Transverse colon (tissue), 4 donors: ENCODE data around the gene LRP1. TPM values are rescaled to one million over a fixed set of nuclear protein-coding genes. Genes with fewer than 3 reads are reported as not detected.

Experiments
- DNase-seq: peaks from one replicate; pipeline ENCODE4 v3.0.0-alpha.2; 2019
- H3K27ac ChIP-seq, 4 donors: fragments of 200-600 bp; sonication (generic); 2 replicates each; pipeline ENCODE4 v1.5.1; 2016 to 2018; ENCODE audit warnings: inconsistent platforms in 4 of 4
- H3K27me3 ChIP-seq: fragments of 200-600 bp; sonication (generic); 2 replicates; pipeline ENCODE4 v1.5.1; 2017; ENCODE audit warnings: inconsistent platforms
- H3K36me3 ChIP-seq, 4 donors: fragments of 200-600 bp; sonication (generic); 2 replicates each; pipeline ENCODE4 v1.5.1; 2017 to 2019; ENCODE audit warnings: inconsistent platforms in 4 of 4
- H3K4me1 ChIP-seq, 4 donors: fragments of 200-600 bp; sonication (generic); 2 replicates each; pipeline ENCODE4 v1.5.1; 2017 to 2020; ENCODE audit warnings: inconsistent platforms in 4 of 4
- H3K4me3 ChIP-seq, 4 donors: fragments of 200-600 bp; sonication (generic); 1 replicate in 1 of 4; 2 replicates in 3 of 4; pipeline versions ENCODE4 v1.5.1 to v1.6.1; 2017 to 2019; ENCODE audit warnings: inconsistent platforms in 4 of 4
- H3K9me3 ChIP-seq, 2 donors: fragments of 200-600 bp; sonication (generic); 2 replicates each; pipeline ENCODE4 v1.5.1; 2017 to 2019; ENCODE audit warnings: inconsistent platforms in 2 of 2
- EP300 ChIP-seq: sonication (generic); formaldehyde crosslinking; IDR thresholded peaks from one replicate; pipeline ENCODE4 v1.6.1; 2017; ENCODE audit warnings: antibody characterized with exemption, low read depth
- POLR2A ChIP-seq: fragments of 450-650 bp; IDR thresholded peaks from one replicate; pipeline ENCODE4 v1.6.1; 2016; ENCODE audit warnings: antibody characterized with exemption, mild to moderate bottlenecking, moderate library complexity
- POLR2AphosphoS5 ChIP-seq, 3 donors: sonication (generic); formaldehyde crosslinking; IDR thresholded peaks; one replicate each; pipeline ENCODE4 v1.6.1; 2016; ENCODE audit warnings: antibody characterized with exemption in 3 of 3
- WGBS, 2 donors: methylation state at CpG; one replicate each; pipeline ENCODE4 v1.1.5; 2018; ENCODE audit warnings: low coverage in 1 of 2; 5-methylcytosine and 5-hydroxymethylcytosine counted together
- in situ Hi-C, 4 donors: fragments of 200-750 bp; cut with MboI; loops; one replicate each; pipeline versions ENCODE4 v1.15.0 to v1.15.1; 2017; ENCODE audit warnings: low sequenced_read_pairs in 3 of 4, low pct_ligation_motif_present in 1 of 4, low pct_unique_long_range_greater_than_20kb in 1 of 4
- intact Hi-C: fragments of 100-400 bp; cut with DNase I; formaldehyde crosslinking; loops from one replicate; pipeline ENCODE4 v1.15.1; 2023; ENCODE audit warnings: low total_unique reads
- total RNA-seq, 4 donors: library from RNA; depleted of rRNA; stranded (reverse); fragments of >200 nt; gene quantifications; one replicate each; pipeline ENCODE4 v1.1.0, GENCODE V29; 2016
- TF ChIP-seq, protein P1 (sequence below), 5 experiments: fragments of 200-600 bp in 3 of 5; fragments of 450-650 bp in 2 of 5; sonication (generic) in 3 of 5; IDR thresholded peaks; 1 replicate in 2 of 5; 2 replicates in 3 of 5; pipeline ENCODE4 v1.5.1; 2016 to 2017; ENCODE audit warnings: antibody characterized with exemption in 5 of 5, inconsistent platforms in 3 of 5, mild to moderate bottlenecking in 2 of 5, moderate library complexity in 1 of 5

LRP1 gene
- total RNA-seq, 4 donors from 2014 or later, result 94.3 to 248 (median 199) TPM

DNA sequence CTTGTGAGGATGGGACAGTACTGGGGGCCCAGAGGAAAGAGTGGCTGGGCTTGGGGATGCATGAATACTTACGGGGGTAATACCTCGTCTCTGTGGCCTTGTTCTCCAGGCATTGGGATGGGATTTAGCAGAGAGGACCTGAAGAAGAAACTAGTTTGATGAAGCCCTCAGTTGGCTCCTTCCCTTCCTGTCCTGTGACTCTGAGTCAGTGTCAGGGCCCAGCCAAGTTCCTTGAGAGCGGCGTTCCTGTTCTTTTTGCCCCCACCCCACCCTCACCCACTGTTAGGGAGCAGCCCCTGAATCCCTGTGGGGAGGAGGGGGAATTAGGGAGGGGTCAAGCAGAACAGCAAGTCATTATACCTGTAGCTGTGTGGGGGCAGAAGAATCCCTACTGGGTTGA, 24.4 kb downstream of the LRP1 start:
- Histone ChIP-seq H3K4me3 (no peak overlapping the region), H3K27ac (peak overlapping the region; percentile 83 to 97 (median 87)), H3K27me3 (no peaks in the 10 kb centered on the region), H3K4me1 (peaks cover 40 to 59% (median 49%) of the 10 kb centered on the region in 4 donors), H3K9me3 (no peaks in the 10 kb centered on the region), H3K36me3 (peaks cover 0 to 10% (median 0%) of the 10 kb centered on the region in 4 donors)
- TF ChIP-seq, protein P1, sequence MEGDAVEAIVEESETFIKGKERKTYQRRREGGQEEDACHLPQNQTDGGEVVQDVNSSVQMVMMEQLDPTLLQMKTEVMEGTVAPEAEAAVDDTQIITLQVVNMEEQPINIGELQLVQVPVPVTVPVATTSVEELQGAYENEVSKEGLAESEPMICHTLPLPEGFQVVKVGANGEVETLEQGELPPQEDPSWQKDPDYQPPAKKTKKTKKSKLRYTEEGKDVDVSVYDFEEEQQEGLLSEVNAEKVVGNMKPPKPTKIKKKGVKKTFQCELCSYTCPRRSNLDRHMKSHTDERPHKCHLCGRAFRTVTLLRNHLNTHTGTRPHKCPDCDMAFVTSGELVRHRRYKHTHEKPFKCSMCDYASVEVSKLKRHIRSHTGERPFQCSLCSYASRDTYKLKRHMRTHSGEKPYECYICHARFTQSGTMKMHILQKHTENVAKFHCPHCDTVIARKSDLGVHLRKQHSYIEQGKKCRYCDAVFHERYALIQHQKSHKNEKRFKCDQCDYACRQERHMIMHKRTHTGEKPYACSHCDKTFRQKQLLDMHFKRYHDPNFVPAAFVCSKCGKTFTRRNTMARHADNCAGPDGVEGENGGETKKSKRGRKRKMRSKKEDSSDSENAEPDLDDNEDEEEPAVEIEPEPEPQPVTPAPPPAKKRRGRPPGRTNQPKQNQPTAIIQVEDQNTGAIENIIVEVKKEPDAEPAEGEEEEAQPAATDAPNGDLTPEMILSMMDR (IDR thresholded peaks at IDR 0.05), result no peak
- TF ChIP-seq POLR2AphosphoS5 (IDR thresholded peaks at IDR 0.05) (no peak), POLR2A (no peak), EP300 (no peak)
- DNase-seq, result no peak
- in situ Hi-C loops (no loop called here), intact Hi-C loops (no loop called here)
- 81 to 88% methylated on average over 2 to 4 of the region's 4 CpGs for whole genome bisulfite sequencing, 2 donors

DNA sequence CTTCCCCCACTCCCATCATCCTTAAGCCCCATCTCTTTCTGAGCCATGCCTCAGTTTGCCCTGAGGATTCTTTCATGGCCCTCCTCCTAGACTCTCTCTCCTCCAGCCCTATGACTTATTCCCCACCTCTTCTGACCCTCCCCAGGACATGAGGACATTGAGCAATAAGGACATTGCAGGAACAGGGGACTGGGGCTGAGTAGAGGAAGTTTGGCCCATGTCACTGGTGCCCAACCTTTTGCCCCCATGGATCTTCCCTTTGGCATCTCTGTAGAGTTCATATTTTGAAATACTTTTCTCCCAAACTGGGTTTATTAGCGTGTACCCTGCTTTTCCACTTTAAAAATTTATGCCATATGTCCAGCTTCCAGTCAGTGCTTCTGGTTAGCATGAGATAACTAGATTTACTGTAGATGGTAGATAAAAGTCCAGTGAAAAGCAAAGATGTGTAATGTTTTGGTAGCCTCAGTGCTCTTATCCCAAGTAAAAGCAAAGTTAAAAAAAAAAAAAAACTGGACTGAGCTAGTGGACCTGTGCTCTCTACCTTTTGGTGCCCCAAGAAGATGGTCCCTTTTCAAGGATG, 25.2 kb downstream of the LRP1 start:
- TF ChIP-seq EP300 (no peak), POLR2AphosphoS5 (IDR thresholded peaks at IDR 0.05) (no peak), POLR2A (no peak)
- TF ChIP-seq, protein P1 (IDR thresholded peaks at IDR 0.05), result no peak
- Histone ChIP-seq H3K4me1 (peaks cover 31 to 50% (median 40%) of the 10 kb centered on the region in 4 donors), H3K27ac (peak overlapping the region; percentile 83 to 97 (median 87)), H3K27me3 (no peaks in the 10 kb centered on the region), H3K9me3 (no peaks in the 10 kb centered on the region), H3K36me3 (peaks cover 0 to 11% (median 0%) of the 10 kb centered on the region in 4 donors), H3K4me3 (no peak overlapping the region)
- intact Hi-C loops (no loop called here), in situ Hi-C loops (no loop called here)
- no peak for DNase-seq
- WGBS, 2 donors, result 79 to 88% methylated on average over 1 of the region's 1 CpG

DNA sequence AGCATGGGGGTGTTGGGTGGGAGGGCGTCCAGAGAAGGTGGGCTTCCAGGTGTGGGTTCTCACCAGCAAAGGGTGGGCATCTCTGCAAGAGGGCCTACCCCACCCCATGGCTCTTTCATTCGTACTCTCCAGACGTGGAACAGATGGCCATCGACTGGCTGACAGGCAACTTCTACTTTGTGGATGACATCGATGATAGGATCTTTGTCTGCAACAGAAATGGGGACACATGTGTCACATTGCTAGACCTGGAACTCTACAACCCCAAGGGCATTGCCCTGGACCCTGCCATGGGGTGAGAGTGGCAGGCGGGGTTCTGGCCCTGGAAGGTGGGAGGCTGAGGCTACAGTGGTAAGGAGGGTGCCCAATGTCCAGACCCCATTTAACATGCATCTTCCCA, 25.8 kb downstream of the LRP1 start:
- intact Hi-C loops, result no loop called here
- peaks cover 25 to 44% (median 35%) of the 10 kb centered on the region in 4 donors for H3K4me1 ChIP-seq
- TF ChIP-seq POLR2AphosphoS5 (IDR thresholded peaks at IDR 0.05) (no peak), EP300 (no peak), POLR2A (no peak)
- TF ChIP-seq, protein P1 (IDR thresholded peaks at IDR 0.05), result no peak

DNA sequence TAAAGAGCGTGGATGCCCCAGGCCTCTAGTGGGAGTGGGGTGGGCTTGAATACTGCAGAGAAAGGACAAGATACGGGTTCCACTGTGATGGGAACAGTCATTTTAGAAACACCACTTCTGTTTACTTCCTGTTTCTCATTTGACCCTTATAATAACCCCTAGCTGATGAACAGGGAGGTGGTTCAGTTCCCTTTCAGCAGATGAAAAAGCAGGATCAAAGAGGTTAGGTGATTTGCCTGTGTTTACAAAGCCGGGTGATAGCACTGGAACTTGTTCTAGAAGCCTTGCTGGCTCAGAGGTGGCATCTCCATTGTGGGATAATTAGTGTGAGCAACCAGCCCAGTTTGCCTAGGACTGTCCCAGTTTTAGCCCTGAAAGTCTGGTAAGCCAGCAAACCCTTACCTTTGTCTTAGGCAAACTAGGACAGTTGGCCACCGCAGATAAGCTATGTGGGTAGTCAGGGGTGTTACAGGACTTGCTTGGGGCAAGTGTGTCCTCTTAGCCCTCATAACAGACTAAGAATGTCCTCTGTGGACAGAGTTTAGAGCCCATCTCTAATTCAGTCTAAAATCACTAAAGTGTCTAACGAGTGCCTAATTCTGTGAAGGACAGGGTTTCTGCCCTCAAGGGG, 26.6 kb downstream of the LRP1 start:
- H3K36me3 ChIP-seq, result peaks cover 0 to 16% (median under 1%) of the 10 kb centered on the region in 4 donors

More for the DNA sequence above, 25.8 kb downstream of the LRP1 start:
- Histone ChIP-seq H3K36me3 (peaks cover 0 to 16% (median 0%) of the 10 kb centered on the region in 4 donors), H3K4me3 (no peak overlapping the region), H3K27ac (peak overlapping the region in 2 of 4 donors; percentile 87 to 97), H3K9me3 (no peaks in the 10 kb centered on the region), H3K27me3 (no peaks in the 10 kb centered on the region)
- in situ Hi-C loops, result no loop called here
- DNase-seq, result no peak
- 96% methylated on average over 6 of the region's 6 CpGs; no CpG with 5 or more reads in 1 of the 2 donors for WGBS, 2 donors

More for the DNA sequence above, 26.6 kb downstream of the LRP1 start:
- Histone ChIP-seq H3K27ac (no peak overlapping the region), H3K27me3 (no peaks in the 10 kb centered on the region), H3K9me3 (no peaks in the 10 kb centered on the region), H3K4me3 (no peak overlapping the region), H3K4me1 (peaks cover 18 to 36% (median 26%) of the 10 kb centered on the region in 4 donors)
- WGBS, 2 donors, result 71% methylated on average over 5 of the region's 5 CpGs; no CpG with 5 or more reads in 1 of the 2 donors
- intact Hi-C loops, result loop anchor here (5.0 kb wide), 1 partner anchor 783 kb away; no protein-coding TSS in a partner anchor
- no peak for DNase-seq
- TF ChIP-seq, protein P1 (IDR thresholded peaks at IDR 0.05), result no peak
- TF ChIP-seq POLR2A (no peak), POLR2AphosphoS5 (IDR thresholded peaks at IDR 0.05) (no peak), EP300 (no peak)
- in situ Hi-C loops, result no loop called here
